Lower leg skin (tissue), 3 donors: ENCODE measurements around the gene PRR33.

Source experiments
- POLR2A ChIP-seq, 2 donors: fragments of 450-650 bp; IDR thresholded peaks; one replicate each; pipeline ENCODE4 v1.6.1; 2016 to 2017; ENCODE audit warnings: antibody characterized with exemption in 2 of 2, mild to moderate bottlenecking in 1 of 2, moderate library complexity in 1 of 2
- TF ChIP-seq, protein P1 (sequence below), 3 donors: fragments of 450-650 bp; IDR thresholded peaks; one replicate each; pipeline ENCODE4 v1.5.1; 2016; ENCODE audit warnings: antibody characterized with exemption in 3 of 3, mild to moderate bottlenecking in 3 of 3, moderate library complexity in 2 of 3

DNA sequence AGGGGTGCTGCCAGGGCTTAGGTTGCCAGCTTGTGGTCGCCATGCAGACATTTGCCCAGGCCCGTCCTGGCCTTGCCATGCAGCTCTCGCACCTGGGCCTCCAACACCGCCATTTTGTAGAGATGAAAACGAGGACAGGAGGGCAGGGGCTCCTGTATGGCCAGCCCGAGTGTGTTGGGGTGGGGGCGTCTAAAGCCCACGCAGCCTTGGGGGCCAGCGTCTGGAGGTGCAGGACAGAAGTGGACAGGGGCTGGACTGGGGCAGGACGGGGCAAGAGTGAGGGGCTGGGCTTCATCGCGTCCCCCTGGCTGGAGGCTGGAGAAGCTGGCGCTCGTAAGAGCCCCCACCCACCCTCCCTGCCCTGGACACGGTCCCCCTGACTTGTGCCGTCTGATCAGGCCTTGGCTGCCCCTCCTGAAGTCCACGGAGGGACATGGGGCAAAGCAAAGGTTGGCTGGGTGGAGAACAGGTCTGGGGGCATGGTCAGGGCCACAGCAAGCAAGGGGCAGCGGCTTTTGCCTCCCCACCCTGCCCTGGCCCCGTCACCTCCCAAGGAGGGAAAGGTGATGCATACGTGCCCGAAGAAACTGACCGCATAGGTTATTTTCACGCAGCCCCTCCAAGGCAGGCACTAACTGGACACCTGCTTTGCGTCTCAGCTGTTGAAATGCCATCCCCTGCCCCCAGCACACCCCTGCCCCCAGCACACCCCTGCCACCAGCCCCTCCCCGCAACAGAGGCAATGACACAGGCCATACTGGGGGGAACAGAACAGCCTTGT, 28.6 kb upstream of the PRR33 start:
- TF ChIP-seq, protein P1, sequence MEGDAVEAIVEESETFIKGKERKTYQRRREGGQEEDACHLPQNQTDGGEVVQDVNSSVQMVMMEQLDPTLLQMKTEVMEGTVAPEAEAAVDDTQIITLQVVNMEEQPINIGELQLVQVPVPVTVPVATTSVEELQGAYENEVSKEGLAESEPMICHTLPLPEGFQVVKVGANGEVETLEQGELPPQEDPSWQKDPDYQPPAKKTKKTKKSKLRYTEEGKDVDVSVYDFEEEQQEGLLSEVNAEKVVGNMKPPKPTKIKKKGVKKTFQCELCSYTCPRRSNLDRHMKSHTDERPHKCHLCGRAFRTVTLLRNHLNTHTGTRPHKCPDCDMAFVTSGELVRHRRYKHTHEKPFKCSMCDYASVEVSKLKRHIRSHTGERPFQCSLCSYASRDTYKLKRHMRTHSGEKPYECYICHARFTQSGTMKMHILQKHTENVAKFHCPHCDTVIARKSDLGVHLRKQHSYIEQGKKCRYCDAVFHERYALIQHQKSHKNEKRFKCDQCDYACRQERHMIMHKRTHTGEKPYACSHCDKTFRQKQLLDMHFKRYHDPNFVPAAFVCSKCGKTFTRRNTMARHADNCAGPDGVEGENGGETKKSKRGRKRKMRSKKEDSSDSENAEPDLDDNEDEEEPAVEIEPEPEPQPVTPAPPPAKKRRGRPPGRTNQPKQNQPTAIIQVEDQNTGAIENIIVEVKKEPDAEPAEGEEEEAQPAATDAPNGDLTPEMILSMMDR (IDR thresholded peaks at IDR 0.05), result no peak
- no peak for TF ChIP-seq POLR2A (IDR thresholded peaks at IDR 0.05)
